ENCODE measurements around the gene TMEM62.
"Not testable (repeated sequence)": the region's sequence is repeated elsewhere in the genome, so short reads cannot be mapped to it uniquely, and the experiment has no call there.

TMEM62 gene

DNA sequence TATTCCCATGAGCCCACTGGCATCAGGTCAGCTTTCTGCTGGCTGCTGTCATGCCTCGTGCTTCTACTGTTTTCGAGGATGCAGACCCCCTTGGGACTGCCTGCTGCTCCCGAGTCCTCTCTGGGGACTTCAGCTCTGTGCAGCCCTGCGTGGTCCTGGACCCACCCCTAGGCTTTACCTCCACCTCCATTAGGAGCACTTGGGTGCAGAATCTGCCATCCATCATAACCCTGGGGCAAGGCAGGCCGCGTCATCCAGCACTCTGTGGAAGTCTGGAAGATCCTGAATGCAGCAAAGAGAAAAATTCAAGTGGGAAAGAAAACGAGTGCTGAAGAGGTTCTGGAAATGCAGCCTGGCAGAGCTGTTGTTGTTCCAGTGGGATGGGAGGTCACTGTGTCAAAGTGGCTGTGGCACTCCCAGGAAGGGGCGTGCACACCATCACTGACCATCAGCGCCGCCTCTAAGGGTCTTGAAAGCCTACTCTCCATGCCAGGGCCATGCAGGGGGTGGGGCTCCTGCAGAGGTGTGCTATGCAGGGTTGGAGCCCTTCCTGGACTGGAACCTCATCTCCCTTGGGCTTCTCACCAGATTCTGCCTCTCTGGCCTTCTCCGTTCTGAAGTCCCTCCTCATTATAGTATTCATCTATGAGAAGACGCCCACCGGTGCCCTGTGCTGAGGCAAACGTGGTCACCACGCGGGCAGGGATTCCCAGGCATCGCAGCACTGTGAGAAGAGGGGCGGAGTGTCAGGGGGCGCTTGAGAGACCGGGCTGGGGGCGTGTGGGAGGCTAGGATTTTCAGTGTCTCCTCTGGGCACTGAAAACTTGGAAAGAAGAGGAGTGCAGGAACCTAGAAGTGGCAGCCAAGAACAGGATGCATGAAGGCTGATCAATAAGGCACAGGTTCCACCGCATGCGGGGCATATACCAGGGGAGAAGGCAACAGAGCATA, 74.9 kb downstream of the TMEM62 start:
- DNase-seq, result no peak

DNA sequence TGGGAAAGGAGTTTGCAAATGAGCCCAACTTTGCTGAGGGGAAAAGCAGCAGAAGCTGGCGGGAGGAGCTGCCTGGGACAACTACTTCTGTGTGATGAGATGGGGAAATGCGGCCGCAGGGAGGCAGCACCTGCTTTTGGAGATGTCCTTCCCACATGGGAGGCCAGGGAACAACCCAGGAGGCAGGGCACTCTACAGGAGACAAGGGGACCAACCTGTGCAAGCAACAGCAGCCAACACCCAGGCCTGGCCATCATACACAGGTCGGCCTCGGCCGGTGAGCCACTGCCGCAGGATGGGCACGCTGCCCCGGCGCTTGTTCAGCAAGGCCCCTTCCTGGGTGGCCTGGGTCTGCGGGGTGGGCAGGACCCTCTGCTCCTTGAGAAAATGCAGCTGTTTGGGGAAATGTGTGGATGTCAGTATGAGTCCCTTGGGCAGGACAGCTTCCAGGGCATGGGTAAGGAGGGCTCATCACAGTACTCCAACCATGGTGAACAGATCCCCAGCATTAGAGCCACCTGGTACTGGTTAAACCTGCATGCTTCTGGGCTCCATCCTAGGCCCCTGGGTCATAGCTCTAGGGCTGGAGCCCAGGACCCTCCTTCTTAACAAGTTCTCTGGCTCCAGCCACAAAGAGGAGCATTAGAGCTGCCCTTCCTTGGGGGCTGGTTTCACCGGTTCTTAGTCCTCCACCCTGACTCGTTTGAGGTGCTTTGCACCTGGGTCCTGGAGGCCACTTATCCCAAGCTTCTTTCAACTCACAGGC, 75.9 kb downstream of the TMEM62 start:
- no peak for DNase-seq

DNA sequence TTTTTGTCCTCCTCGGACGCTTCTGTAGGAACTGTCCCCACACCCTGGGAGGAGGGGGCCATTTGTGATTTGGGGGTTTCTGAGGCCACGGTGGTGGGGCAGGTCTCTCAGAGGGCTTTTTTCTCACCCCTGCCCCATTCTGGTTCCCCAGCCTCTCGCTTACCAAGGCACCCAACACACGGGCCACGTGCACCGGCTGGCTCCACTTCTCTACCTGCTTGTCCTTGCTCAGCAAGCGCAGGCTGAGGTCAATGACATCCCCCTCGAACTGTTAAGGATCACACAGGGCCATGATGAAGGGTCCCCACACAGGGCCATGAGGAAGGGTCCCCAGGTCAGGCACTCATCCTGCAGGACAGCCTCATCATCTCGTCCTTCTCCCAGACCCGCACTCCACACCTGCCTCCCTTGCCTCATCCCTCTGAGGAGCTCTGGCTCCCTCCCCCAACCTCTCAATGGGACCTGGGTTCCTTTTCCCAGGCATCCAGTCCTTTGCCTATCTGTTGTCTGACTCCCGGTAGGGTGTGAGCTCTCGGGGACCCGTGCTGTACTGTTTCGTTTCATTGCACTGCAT, 76.9 kb downstream of the TMEM62 start:
- no peak for DNase-seq

DNA sequence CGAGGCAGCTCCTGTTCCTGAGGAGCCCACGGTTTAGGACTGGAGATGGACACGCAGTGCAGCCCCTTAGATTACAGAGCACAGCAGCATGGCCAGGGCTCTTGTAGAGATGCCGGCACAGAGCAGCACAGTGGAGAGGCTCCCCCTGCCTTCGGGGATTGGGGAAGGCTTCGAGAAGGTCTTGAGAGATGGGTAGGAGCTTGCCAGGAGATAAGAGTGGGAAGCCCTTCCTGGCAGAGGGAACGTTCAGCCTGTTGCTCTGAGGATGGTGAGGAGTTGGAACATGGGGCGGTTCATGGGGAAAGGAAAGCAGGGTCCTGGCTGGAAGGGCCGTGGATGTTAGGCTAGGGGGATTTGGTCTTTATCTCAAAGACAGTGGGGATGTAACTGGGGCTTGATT, 77.4 kb downstream of the TMEM62 start:
- no peak for DNase-seq

DNA sequence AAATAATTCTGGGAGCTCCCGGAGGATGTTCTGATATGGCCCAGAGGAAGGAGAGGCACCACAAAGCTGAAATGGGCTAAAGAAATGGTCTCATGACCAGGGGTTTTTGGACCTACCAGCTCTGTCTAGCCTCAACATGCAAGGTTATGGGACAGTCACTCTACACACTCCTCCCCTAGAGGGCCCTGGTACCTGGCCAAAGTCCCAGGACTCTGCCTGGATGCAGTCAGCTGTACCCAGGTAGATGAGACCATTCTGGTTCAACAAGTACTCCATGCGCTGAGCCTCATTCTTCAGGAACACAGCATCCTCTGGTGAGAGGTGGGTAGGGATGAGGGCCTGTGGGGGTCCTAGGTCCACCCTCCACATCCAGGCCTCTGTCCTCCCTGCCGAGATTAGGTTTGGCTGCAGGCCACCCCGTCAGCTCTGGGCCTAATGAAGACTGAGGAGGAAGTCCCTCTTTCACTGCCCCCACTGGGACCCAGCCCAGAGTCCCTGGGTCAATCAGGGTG, 77.9 kb downstream of the TMEM62 start:
- DNase-seq, result no peak

DNA sequence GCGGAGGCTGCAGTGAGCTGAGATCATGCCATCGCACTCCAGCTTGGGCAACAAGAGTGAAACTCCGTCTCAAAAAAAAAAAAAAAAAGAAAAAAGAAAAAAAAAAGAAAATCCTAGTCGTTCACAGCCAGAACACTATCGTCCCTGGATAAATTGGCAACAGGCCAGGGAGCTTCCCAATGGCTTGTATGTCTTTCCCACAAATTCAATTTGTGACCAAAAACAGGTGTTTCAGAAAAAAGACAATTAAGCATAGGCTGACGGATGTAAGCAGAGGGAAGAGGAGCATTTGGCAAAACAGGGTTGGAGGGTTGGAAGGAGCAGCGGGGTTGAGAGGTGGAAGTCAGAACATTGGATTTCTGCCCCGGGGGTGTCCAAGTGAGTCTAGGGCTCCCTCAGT, 78.9 kb downstream of the TMEM62 start:
- DNase-seq, result no peak

DNA sequence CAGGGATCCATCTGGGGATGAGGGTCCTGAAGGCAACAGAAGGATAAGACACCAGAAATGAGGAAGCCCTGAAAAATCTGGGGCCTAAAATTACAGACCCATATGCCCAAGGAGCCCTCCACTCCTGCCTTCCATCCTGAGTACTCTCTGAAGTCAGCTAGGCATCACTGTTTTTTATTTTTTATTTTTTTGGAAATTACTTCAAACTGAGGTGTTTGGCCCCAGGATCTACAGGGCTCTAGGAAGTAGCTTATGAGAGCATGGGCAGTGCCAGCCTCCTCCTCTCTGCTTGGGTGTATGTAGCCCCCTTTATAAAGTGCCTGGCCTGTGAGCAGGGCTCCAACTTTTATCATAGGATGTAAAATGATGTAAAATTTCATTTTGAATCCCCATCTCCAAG, 79.6 kb downstream of the TMEM62 start:
- DNase-seq, result no peak

DNA sequence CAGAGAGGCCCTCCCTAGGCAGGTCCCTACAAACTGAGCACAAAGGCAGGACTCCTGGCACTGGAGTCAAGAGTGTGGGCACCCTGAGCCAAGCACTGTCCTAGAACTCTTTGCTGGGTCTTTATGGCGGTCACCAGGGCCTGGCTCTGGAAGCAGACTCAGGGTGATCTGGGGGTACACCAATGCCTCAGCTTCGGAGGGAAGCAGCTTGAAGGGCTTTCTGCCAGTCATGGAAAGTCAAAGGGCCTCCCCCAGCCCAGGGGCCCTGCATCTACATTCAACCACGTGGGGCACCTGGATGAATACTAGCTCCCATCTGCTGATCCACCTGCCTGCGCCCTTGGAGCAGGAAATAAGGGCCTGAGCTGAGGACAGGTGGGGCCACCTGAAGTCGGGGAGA, 80.1 kb downstream of the TMEM62 start:
- no peak for DNase-seq

DNA sequence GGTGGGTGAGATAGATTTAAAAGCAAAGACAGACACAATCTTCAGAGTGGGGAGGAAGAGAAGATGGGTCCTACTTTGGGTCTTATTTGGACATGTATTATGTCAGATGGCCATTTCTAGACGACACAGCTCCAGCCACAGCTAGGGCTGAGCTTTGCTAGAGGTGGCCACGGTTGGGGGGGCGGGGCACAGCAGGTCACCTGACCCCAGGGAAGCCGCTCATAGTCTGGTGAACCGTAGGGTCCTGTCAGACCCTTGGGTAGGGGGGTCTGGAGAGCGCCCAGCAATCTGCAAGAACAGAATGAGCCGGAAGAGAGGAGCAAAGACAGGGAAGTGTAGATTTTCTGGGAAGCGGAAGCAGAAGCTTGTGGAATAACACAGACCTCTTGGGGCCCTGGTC, 80.8 kb downstream of the TMEM62 start:
- DNase-seq, result no peak

DNA sequence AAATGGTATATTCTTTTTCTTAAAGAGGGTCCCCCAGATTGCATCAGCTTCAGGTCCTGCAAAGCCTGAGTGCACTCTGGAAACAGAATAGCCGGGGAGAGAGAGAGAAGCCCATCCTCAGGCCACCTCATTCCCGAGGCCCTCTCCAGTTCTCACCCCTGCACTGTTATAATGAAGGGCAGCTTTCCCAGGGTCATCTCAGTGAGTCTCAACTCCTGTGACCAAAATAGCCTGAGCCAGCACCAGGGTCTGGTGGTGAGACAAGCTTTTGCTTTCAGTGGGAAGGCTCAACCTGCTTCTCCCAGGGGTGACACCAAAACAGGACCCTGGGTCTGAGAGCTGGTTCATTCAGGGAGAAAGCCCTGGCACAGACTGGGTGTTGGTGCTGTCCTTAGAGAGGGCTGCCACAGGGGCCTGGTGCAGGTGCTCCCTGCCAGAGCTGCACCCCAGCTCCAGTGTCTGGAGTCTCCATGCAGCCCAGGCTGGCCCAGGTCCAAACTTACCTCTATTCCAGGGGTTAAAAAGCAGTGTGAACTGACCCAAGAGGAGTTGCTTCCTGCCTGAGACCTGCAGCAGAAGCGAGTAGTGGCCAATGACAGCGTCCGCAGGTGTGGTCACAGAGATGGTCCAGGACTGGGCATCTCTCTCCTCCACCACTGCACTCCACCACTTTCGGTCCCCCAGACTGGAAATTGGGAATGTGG, 81.4 kb downstream of the TMEM62 start:
- no peak for DNase-seq

DNA sequence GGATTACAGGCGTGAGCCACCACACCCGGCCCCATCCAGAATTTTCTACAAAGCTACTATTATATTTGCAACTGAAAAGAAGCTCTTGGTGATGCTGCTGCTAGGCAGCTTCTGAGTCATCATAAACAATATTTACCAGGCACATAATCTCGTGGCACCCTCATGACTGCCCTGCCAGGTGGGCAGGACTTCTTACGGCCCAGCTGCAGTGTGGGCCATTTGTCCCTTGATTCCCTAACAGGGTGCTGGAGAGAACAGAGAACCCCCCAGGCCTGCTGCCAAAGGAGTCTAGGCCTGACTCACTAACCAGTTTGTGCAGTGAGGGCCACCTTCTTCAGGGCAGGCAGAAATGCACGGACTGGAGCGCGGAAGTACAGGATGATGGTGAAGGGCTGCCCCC, 82.6 kb downstream of the TMEM62 start:
- DNase-seq, result peak in 1 of 56 donors; percentile 1

DNA sequence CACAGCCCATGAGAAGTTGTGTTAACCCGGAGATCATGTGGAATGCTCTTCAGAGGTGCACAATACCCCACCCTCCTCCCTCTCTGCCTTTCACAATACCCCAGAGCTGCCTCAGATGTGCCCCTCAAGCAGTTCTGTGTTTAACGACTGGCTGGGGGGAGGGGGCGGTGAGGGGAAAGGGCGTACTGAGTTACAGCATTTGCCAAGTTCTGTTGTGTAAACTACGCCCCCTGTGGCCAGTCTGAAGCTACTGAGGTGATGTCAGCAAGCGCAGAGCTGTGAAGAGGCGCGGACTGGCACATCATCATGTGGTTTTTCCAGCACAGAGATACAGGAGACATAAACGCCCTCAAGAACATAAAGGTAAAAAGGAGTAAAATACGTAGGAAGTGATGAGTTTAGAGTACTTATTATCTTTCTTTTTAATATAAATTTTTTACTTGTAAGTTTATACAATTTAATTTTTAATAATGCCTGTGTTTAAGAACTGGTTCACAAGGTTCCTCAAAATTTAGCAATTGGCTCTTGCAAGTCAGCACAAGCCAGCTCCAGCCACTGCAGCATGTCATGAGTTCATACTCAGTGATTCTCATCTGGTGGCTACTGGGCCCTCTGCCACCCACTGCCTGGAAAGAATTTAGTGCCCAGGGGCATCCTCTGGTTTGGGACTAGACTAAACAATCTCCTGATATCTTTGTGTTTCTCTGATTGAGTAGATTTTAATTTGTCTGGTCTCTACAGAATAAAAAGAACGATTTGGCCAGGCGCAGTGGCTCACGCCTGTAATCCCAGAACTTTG, 85.7 kb downstream of the TMEM62 start:
- DNase-seq, result no peak

DNA sequence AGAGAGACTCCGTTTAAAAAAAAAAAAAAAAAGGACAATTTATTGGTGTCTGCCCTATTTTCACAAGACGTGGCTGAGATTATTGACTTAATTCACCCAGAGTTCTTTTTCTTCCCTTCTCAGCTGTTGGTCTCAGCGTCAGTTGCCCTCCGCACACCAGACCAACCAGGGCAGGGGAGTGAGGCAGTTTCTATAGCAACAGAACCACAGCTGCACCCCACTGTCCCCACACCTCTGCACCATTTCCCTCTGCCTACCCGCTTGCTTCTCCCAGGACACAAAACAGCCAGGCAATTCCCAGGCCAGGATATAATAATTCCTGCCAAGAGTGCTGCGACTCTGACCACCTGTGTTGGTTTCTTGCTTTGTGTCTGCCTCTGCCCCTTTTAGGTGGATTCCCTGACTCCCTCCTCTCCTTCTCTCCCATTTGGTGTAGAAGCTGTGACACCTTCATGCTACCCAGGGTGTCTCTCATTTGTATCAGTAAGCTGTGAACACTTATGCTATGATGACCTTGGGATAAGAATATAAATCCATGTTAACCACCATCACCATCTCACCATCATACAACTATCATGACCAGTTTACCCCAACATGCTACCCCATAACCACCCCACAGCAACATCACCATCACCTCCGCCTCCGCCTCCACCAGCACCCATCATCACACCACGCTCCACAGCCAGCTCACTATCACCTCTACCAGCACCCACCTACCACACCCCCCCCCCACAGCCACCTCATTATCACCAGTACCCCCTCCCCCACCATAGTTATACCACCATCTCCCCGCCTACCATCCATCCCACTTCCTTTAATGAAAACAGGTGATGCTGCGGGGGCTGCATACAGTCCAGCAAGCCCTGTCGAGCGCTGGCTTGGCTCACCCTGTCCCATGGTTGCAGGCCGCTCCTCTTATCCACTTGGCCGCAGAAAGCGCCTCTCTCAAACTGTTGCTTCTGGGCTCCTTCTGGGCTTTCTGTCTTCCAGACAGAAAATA, 86.8 kb downstream of the TMEM62 start:
- DNase-seq, result no peak

DNA sequence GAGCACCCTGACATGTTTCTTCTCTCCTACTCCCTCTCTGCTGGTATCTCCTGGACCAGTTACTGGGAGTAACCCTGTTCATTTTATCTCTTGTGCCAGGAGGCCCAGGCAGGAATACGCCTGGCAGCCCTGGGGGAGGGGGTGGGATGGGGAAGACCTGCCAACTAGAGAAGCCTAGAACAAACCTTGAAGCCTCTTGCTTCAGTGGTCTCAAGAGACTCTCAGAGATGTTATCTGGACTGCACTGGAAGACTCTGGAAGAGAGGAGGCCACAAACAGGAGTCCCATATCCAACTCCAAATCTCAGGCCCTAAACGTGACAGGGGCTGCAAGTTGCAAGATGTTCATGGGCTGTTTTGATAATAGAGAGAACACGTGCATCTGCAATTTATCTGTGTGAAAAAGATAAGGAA, 87.6 kb downstream of the TMEM62 start, which contains the start of gene EPB42:
TSS of gene EPB42 (minus strand) at position 28 of the 413 bp plus-strand sequence. CDS start 193 bp downstream, outside the sequence.
- no peak for DNase-seq

DNA sequence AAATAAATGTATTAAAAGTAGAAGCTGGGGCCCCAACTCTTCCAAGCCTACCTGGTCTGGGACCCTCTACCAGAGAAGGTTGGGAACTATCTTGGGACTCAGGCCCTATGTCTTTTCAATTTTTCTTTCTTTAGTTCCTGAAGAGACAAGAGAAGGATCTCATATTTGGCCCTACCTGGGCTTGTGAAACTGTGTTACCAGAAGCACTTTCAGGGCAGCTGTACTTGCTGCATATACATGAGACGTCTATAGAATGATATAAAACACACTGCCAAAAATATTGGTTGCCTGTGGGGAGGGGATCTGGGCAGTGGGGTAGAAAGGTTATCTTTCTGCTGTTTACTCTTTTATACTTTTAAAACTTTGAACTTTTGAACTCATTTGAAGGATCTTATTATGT, 88.0 kb downstream of the TMEM62 start:
- no peak for DNase-seq

DNA sequence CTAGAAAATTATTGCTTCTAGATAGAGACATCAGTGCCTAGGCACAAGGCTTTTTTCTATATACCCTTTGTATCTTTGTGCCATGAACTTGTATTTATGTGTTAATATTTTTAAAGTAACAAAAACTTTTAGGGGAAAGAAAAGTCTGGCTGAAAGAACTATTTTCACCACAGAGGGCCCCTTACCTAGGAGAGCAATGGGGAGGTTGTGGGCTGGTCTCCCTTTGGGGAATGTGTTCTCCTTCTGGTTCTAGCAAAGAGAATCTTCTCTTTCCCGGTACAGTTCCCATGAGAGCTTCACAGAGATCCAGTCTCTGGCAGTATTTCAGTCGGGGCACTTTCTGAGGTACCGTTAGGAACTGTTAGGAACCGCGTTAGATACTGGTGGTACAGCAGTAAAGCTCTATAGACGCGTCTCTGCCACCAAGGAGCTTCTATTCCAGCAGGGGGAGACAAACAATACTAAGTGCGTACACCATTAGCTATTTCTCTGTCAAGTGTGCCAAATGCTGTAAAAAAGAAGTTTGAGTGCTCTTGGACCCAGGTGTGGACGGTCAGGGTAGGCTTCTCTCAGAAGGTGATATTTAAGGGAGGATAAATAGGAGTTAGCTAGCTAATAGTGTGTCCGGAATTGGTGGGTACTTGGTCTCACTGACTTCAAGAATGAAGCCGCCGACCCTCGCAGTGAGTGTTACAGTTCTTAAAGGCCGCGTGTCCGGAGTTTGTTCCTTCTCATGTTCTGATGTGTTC, 92.0 kb downstream of the TMEM62 start:
- peak in 22 of 56 donors; percentile 1 to 55 (median 10) for DNase-seq

DNA sequence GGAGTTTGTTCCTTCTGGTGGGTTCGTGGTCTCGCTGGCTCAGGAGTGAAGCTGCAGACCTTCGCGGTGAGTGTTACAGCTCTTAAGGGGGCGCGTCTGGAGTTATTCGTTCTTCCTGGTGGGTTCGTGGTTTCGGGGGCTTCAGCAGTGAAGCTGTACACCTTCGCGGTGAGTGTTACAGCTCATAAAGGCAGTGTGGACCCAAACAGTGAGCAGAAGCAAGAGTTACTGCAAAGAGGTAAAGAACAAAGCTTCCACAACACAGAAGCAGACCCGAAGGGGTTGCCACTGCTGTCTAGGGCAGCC, 92.5 kb downstream of the TMEM62 start:
- DNase-seq, result not testable (repeated sequence)
